ENCODE data around the gene GIN1. TPM values are rescaled to one million over a fixed set of nuclear protein-coding genes. Genes with fewer than 3 reads are reported as not detected.

Gene GIN1
- total and polyA plus RNA-seq, 2 of the 4 experiments (the other 2 are of a cell fraction) = 2.9 to 3.1 TPM

DNA sequence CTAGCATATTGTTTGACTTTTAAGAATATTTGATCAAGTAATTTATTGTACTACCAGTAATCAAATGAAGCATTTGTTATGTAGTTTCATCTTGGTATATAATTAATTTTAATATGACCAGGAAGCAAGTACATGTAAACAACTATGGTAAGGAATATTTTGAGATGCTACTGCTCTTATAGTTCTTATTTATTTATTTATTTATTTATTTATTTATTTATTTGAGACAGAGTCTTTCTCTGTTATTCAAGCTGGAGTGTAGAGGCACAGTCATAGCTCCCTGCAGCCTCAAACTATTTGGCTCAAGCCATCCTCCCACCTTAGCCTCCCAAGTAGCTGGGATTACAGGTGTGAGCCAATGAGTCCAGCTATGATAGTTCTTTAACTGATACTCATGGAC, 8.3 kb upstream of the GIN1 start:
- Histone ChIP-seq H3K56ac (ENCODE audit: extremely low read depth, insufficient read depth, low read length) (no peak overlapping the region), H3K4ac (ENCODE audit: low read depth, low read length) (no peak overlapping the region), H2BK15ac (ENCODE audit: low read depth, low read length) (no peak overlapping the region), H2BK20ac (ENCODE audit: low read depth, low read length) (no peak overlapping the region), H3K79me1 (ENCODE audit: low read depth in 1 of 2, low read length in 2 of 2) (peaks cover 5 to 19% of the 10 kb centered on the region in 2 experiments; a peak in 2 of 4 replicates), H2AFZ (replicated peaks; ENCODE audit: low read length, poor library complexity) (no peak overlapping the region), H4K5ac (ENCODE audit: low read depth, low read length) (no peak overlapping the region), H2AK5ac (ENCODE audit: low read depth, low read length) (no peak overlapping the region), H2BK5ac (ENCODE audit: low read depth, low read length, poor library complexity, severe bottlenecking) (no peak overlapping the region), H3K9me1 (ENCODE audit: insufficient read depth, low read length) (0 out of 2 replicates have a peak, but pooled peaks cover 4% of the 10 kb centered on the region), H3K4me1 (ENCODE audit: control insufficient read depth, insufficient read depth, low read length) (no peaks in the 10 kb centered on the region; the same call in 1 of the 2 replicates), H3K4me2 (ENCODE audit: low read depth, low read length) (no peak overlapping the region), H4K8ac (ENCODE audit: low read depth in 2 of 2, low read length in 2 of 2) (no peak overlapping the region), H3K9ac (ENCODE audit: low read depth, low read length) (no peak overlapping the region), H3K14ac (replicated peaks; ENCODE audit: low read depth, low read length) (no peak overlapping the region), H3K27me3 (ENCODE audit: control insufficient read depth, insufficient read depth, low read length) (no peaks in the 10 kb centered on the region), H2BK120ac (ENCODE audit: low read depth, low read length) (no peak overlapping the region), H3K23ac (ENCODE audit: low read depth, low read length) (no peak overlapping the region), H2AK9ac (replicated peaks; ENCODE audit: low read depth, low read length, poor library complexity) (no peak overlapping the region), H3K18ac (ENCODE audit: low read depth, low read length) (no peak overlapping the region), H4K20me1 (ENCODE audit: insufficient read depth, low read length) (no peaks in the 10 kb centered on the region), H4K91ac (ENCODE audit: insufficient read depth, low read depth, low read length) (no peak overlapping the region), H3K36me3 (ENCODE audit: control insufficient read depth, insufficient read depth, low read length) (no peaks in the 10 kb centered on the region), H3K27ac (ENCODE audit: insufficient read depth, low read length) (no peak overlapping the region), H3K4me3 (ENCODE audit: insufficient read depth, low read depth, low read length) (no peak overlapping the region), H3K9me3 (ENCODE audit: control insufficient read depth, insufficient read depth, low read length) (no peaks in the 10 kb centered on the region)
- ATAC-seq (ENCODE audit: low read depth) = no peak
- intact Hi-C loops (cut with micrococcal nuclease) (loop anchor here (10.0 kb wide), 1 partner anchor 373 kb away; the partner anchor contains the start of gene PAM), in situ Hi-C loops (cut with MboI; ENCODE audit: low sequenced_read_pairs) (loop anchor here (10.0 kb wide), 1 partner anchor 373 kb away; the partner anchor contains the start of gene PAM), dilution Hi-C loops (cut with HindIII; ENCODE audit: low sequenced_read_pairs, unreplicated experiment) (no loop called here)
- BruUV-seq (replicated peaks) = no TSS peak
- DNase-seq = no peak
- TF ChIP-seq RFX5 (IDR thresholded peaks at IDR 0.05; ENCODE audit: low read depth, low read length) = no peak
- TF ChIP-seq CHD1 (IDR thresholded peaks at IDR 0.05; ENCODE audit: low read depth, low read length) = no peak
- TF ChIP-seq POLR2A (IDR thresholded peaks at IDR 0.05; ENCODE audit: low read depth, low read length) = no peak
- TF ChIP-seq RCOR1 (IDR thresholded peaks at IDR 0.05; ENCODE audit: insufficient replicate concordance, low read length) = no peak
- TF ChIP-seq, protein P1, sequence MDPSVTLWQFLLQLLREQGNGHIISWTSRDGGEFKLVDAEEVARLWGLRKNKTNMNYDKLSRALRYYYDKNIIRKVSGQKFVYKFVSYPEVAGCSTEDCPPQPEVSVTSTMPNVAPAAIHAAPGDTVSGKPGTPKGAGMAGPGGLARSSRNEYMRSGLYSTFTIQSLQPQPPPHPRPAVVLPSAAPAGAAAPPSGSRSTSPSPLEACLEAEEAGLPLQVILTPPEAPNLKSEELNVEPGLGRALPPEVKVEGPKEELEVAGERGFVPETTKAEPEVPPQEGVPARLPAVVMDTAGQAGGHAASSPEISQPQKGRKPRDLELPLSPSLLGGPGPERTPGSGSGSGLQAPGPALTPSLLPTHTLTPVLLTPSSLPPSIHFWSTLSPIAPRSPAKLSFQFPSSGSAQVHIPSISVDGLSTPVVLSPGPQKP (IDR thresholded peaks at IDR 0.05; ENCODE audit: borderline replicate concordance, low read depth, low read length) = no peak
- no peak for TF ChIP-seq SMC3 (IDR thresholded peaks at IDR 0.05; ENCODE audit: low read depth, low read length)
- TF ChIP-seq MAFK (IDR thresholded peaks at IDR 0.05; ENCODE audit: low read depth, low read length) = no peak
- no peak for TF ChIP-seq MXI1 (IDR thresholded peaks at IDR 0.05; ENCODE audit: borderline replicate concordance, low read depth, low read length)
- TF ChIP-seq CTCF (conservative IDR thresholded peaks at IDR 0.05; ENCODE audit: low read depth, low read length) = no peak
- no peak for TF ChIP-seq MAZ (IDR thresholded peaks at IDR 0.05; ENCODE audit: borderline replicate concordance, low read depth, low read length)
- no peak for TF ChIP-seq BHLHE40 (IDR thresholded peaks at IDR 0.05; ENCODE audit: low read depth, low read length)
- no peak for TF ChIP-seq NFE2L2 (IDR thresholded peaks at IDR 0.05; ENCODE audit: low read depth, low read length)
- CTCF ChIA-PET = interaction anchor here (0.6 to 0.9 kb wide), 3 partner anchors 8 to 548 kb away, joined by 3 read pairs; partner anchors contain the start of genes GIN1 and PPIP5K2
- POLR2A ChIA-PET (ENCODE audit: unreplicated experiment) = no interaction called here

Data from IMR-90 (cell line).